HepG2 (cell line): ENCODE measurements around the gene TTC23L. TPM values are rescaled to one million over a fixed set of nuclear protein-coding genes. Genes with fewer than 3 reads are reported as not detected.

Experiments used
- ATAC-seq: fragments of 200-7000 bp; cut with Tn5 transposase; 3 replicates; pipeline ENCODE4 v1.9.1; 2020; ENCODE audit warnings: mild to moderate bottlenecking, moderate library complexity
- BruUV-seq: library from RNA; stranded (reverse); fragments of 400-500 nt; replicated peaks from 2 replicates; lab custom pipeline; 2021; lab: Mats Ljungman, UMichigan
- CTCF ChIA-PET: fragments of 300-600 bp; formaldehyde crosslinking; extraction: SDS; loops from one replicate; lab custom pipeline; 2021; ENCODE audit warnings: low total read pairs, inconsistent platforms, low intra/inter-chr PET ratio; lab: Yijun Ruan, JAX
- POLR2A ChIA-PET: fragments of 350-600 bp; sonication (Branson Sonifier 250); formaldehyde crosslinking; loops from one replicate; lab custom pipeline; 2020; ENCODE audit warnings: antibody characterized with exemption, inconsistent platforms; lab: Yijun Ruan, JAX
- DNase-seq: peaks from one replicate; pipeline ENCODE4 v3.0.0-alpha.2; 2015; ENCODE audit warnings: low spot score
- FAIRE-seq: peaks from 3 replicates; lab custom pipeline; 2011; peaks lifted over from hg19 to GRCh38; lab: Jason Lieb, UNC
- H2AFZ ChIP-seq: one replicate; pipeline ENCODE4 v1.6.1; 2011; ENCODE audit warnings: low read length, inconsistent platforms
- H3K27ac ChIP-seq: fragments of 300-600 bp; 3 replicates; pipeline ENCODE4 v1.8.0; 2011; ENCODE audit warnings: mixed run types, mild to moderate bottlenecking, mixed read lengths, low read length, inconsistent platforms; ENCODE audit not compliant: insufficient read depth; ENCODE audit errors: extremely low read length
- H3K27me3 ChIP-seq, 2 experiments: fragments of 200-600 bp in 1 of 2; 2 replicates in 1 of 2; 3 replicates in 1 of 2; pipeline versions ENCODE4 v1.6.0 to v1.8.0; 2011; ENCODE audit warnings: low read length in 2 of 2, mild to moderate bottlenecking in 2 of 2, moderate library complexity in 2 of 2, inconsistent platforms in 1 of 2; ENCODE audit not compliant: insufficient read depth in 2 of 2, control insufficient read depth in 1 of 2
- H3K36me3 ChIP-seq, 2 experiments: fragments of 200-600 bp in 1 of 2; replicated peaks in 1 of 2; 2 replicates in 1 of 2; 3 replicates in 1 of 2; pipeline versions ENCODE4 v1.5.1 to v1.8.0; 2011; ENCODE audit warnings: low read length in 2 of 2, inconsistent platforms in 1 of 2; ENCODE audit not compliant: insufficient read depth in 2 of 2, control insufficient read depth in 1 of 2
- H3K4me1 ChIP-seq: 2 replicates; pipeline ENCODE4 v1.5.1; 2012; ENCODE audit warnings: low read length, inconsistent platforms; ENCODE audit not compliant: insufficient read depth
- H3K4me2 ChIP-seq: 2 replicates; pipeline ENCODE4 v1.6.0; 2011; ENCODE audit warnings: low read depth, low read length, inconsistent platforms
- H3K4me3 ChIP-seq, 3 experiments: fragments of 200-600 bp in 1 of 3; sonication (generic), shearing (Covaris generic) in 1 of 3; replicated peaks in 1 of 3; 2 replicates each; pipeline ENCODE4 v1.5.1; 2011 to 2016; ENCODE audit warnings: low read length in 3 of 3, inconsistent platforms in 2 of 3, low read depth in 2 of 3, mild to moderate bottlenecking in 2 of 3, control low read depth in 1 of 3, mixed read lengths in 1 of 3; ENCODE audit not compliant: insufficient read depth in 1 of 3
- H3K79me2 ChIP-seq: one replicate; pipeline ENCODE4 v1.6.1; 2011; ENCODE audit warnings: low read length, inconsistent platforms; ENCODE audit not compliant: insufficient read depth
- H3K9ac ChIP-seq: 2 replicates; pipeline ENCODE4 v1.6.0; 2011; ENCODE audit warnings: mild to moderate bottlenecking, low read depth, low read length, inconsistent platforms; ENCODE audit not compliant: insufficient read depth
- H3K9me3 ChIP-seq: 2 replicates; pipeline ENCODE4 v1.5.1; 2012; ENCODE audit warnings: mild to moderate bottlenecking, low read length
- H4K20me1 ChIP-seq: 2 replicates; pipeline ENCODE4 v1.6.0; 2011; ENCODE audit warnings: inconsistent platforms, mild to moderate bottlenecking, low read length, moderate library complexity; ENCODE audit not compliant: insufficient read depth
- GABPB1 ChIP-seq: IDR thresholded peaks from 2 replicates; pipeline ENCODE4 v1.6.1; 2016; ENCODE audit warnings: mild to moderate bottlenecking, missing genetic modification reagents, moderate library complexity, missing compliant biosample characterization
- HNRNPK ChIP-seq: fragments of 200-400 bp; formaldehyde crosslinking; IDR thresholded peaks from 2 replicates; pipeline ENCODE4 v1.6.1; 2018; ENCODE audit warnings: low read length, low read depth, moderate library complexity, mild to moderate bottlenecking; ENCODE audit not compliant: poor library complexity, severe bottlenecking
- HOXA7 ChIP-seq: sonication (generic); formaldehyde crosslinking; IDR thresholded peaks from 2 replicates; pipeline ENCODE4 v1.8.1; 2022; ENCODE audit warnings: mild to moderate bottlenecking, missing genetic modification reagents, moderate library complexity
- ONECUT2 ChIP-seq: sonication (generic); formaldehyde crosslinking; IDR thresholded peaks from 2 replicates; pipeline ENCODE4 v1.4.0; 2020; ENCODE audit warnings: missing genetic modification reagents
- SOX5 ChIP-seq: IDR thresholded peaks from 2 replicates; pipeline ENCODE4 v1.6.1; 2016; ENCODE audit warnings: borderline replicate concordance
- ZBTB37 ChIP-seq: sonication (generic); formaldehyde crosslinking; IDR thresholded peaks from 2 replicates; pipeline ENCODE4 v1.4.0; 2020; ENCODE audit warnings: mild to moderate bottlenecking, missing genetic modification reagents
- ZBTB7A ChIP-seq: sonication (generic); formaldehyde crosslinking; IDR thresholded peaks from 2 replicates; pipeline ENCODE4 v1.8.0; 2022; ENCODE audit warnings: mild to moderate bottlenecking, missing genetic modification reagents
- ZNF775 ChIP-seq: sonication (generic); formaldehyde crosslinking; IDR thresholded peaks from 2 replicates; pipeline ENCODE4 v1.4.0; 2020; ENCODE audit warnings: missing genetic modification reagents, mild to moderate bottlenecking, moderate library complexity, borderline replicate concordance
- in situ Hi-C: cut with HindIII; loops from 2 replicates; pipeline ENCODE4 v1.10.0; 2017; ENCODE audit warnings: low pct_unique_long_range_greater_than_20kb; ENCODE audit not compliant: extremely low pct_ligation_motif_present
- intact Hi-C: fragments of 100-400 bp; cut with micrococcal nuclease; formaldehyde crosslinking; loops from one replicate; pipeline ENCODE4 v1.10.0; 2022; ENCODE audit not compliant: unreplicated experiment
- polyA plus RNA-seq, 8 experiments: library from polyadenylated mRNA; depleted of rRNA in 3 of 8; stranded (reverse) in 7 of 8; unstranded in 1 of 8; fragments of >200 nt; fragmentation: Illumina TruSeq in 4 of 8; extraction: Trizol in 4 of 8; gene quantifications; 2 replicates each; pipeline versions ENCODE4 v1.2.1 to v1.2.3, GENCODE V29; 2011 to 2016; ENCODE audit warnings: low read depth in 4 of 8, missing spikeins in 1 of 8, mixed read lengths in 1 of 8; ENCODE audit not compliant: insufficient read depth in 1 of 8
- total RNA-seq, 5 experiments: library from RNA; depleted of rRNA; stranded (reverse); fragments of >200 nt; fragmentation: Illumina TruSeq; extraction: Trizol; gene quantifications; 2 replicates each; pipeline ENCODE4 v1.2.3, GENCODE V29; 2016; ENCODE audit warnings: low read depth in 1 of 5
- TF ChIP-seq, protein P1 (sequence below): IDR thresholded peaks from 2 replicates; pipeline ENCODE4 v1.6.1; 2012; ENCODE audit warnings: low read depth, low read length, improper control_type of control experiment

The TTC23L gene
- total and polyA plus RNA-seq, 2 of the 13 experiments (the other 11 are each of a cell fraction or from before 2014, with no cell fraction given) = 0.37 to 1.4 TPM

GRCh38 chr5:34923694-34924461 is 84.9 kb downstream of the TTC23L start (continued):
- no peak for TF ChIP-seq HNRNPK

GRCh38 chr5:34924462-34924765 is 85.5 kb downstream of the TTC23L start:
- no peak overlapping the region for H3K27ac ChIP-seq

More at GRCh38 chr5:34924462-34924765, 85.5 kb downstream of the TTC23L start:
- Histone ChIP-seq H3K4me2 (no peak overlapping the region), H3K4me3 (no peak overlapping the region), H3K9me3 (no peaks in the 10 kb centered on the region), H2AFZ (no peak overlapping the region), H3K79me2 (peaks cover 4% of the 10 kb centered on the region), H3K36me3 (peaks cover 10 to 63% of the 10 kb centered on the region in 2 experiments), H3K27me3 (no peaks in the 10 kb centered on the region)
- BruUV-seq = no TSS peak
- CTCF ChIA-PET = no interaction called here
- in situ Hi-C loops = no loop called here
- FAIRE-seq = no peak
- POLR2A ChIA-PET = interaction anchor here (1.3 kb wide), 1 partner anchor 9 kb away, joined by 6 read pairs; the partner anchor contains the start of genes BRIX1 and RAD1
- TF ChIP-seq ZNF775 (CRISPR knock-in tag) = no peak
- TF ChIP-seq, protein P1, sequence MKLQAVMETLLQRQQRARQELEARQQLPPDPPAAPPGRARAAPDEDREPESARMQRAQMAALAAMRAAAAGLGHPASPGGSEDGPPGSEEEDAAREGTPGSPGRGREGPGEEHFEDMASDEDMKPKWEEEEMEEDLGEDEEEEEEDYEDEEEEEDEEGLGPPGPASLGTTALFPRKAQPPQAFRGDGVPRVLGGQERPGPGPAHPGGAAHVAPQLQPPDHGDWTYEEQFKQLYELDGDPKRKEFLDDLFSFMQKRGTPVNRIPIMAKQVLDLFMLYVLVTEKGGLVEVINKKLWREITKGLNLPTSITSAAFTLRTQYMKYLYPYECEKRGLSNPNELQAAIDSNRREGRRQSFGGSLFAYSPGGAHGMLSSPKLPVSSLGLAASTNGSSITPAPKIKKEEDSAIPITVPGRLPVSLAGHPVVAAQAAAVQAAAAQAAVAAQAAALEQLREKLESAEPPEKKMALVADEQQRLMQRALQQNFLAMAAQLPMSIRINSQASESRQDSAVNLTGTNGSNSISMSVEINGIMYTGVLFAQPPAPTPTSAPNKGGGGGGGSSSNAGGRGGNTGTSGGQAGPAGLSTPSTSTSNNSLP = no peak
- TF ChIP-seq ONECUT2 (CRISPR knock-in tag) = no peak
- no peak for TF ChIP-seq HOXA7 (CRISPR knock-in tag)
- TF ChIP-seq ZBTB37 (CRISPR knock-in tag) = no peak
- no peak for TF ChIP-seq ZBTB7A (CRISPR knock-in tag)
- no peak for TF ChIP-seq GABPB1 (CRISPR knock-in tag)
- TF ChIP-seq SOX5 (CRISPR knock-in tag) = no peak
- TF ChIP-seq, all 625 proteins: peak for 0
- DNase-seq = no peak
- ATAC-seq = no peak
- Histone ChIP-seq H3K9ac (no peak overlapping the region), H3K4me1 (0 out of 2 replicates have a peak, but pooled peaks cover 7% of the 10 kb centered on the region), H4K20me1 (no peaks in the 10 kb centered on the region)
- intact Hi-C loops = no loop called here
